Fibroblast of the aortic adventitia (primary cell): ENCODE results near the gene NADK2. TPM values are rescaled to one million over a fixed set of nuclear protein-coding genes. Genes with fewer than 3 reads are reported as not detected.

Source experiments
- DNase-seq: peaks from one replicate; pipeline ENCODE4 v3.0.0-alpha.2; 2010; ENCODE audit warnings: low read depth
- H3K4me3 ChIP-seq: 2 replicates; pipeline ENCODE4 v1.5.1; 2011; ENCODE audit warnings: low read depth, mild to moderate bottlenecking, control low read depth, low read length, moderate library complexity
- total RNA-seq: library from RNA; depleted of rRNA; stranded (reverse); fragments of >200 nt; gene quantifications from 2 replicates; pipeline ENCODE4 v1.2.3, GENCODE V29; 2012; ENCODE audit warnings: low replicate concordance
- TF ChIP-seq, protein P1 (sequence below): IDR thresholded peaks from 2 replicates; pipeline ENCODE4 v1.5.1; 2011; ENCODE audit warnings: mild to moderate bottlenecking, low read length, control low read depth, inconsistent platforms; ENCODE audit not compliant: insufficient read depth

NADK2 gene
- total RNA-seq, 1 donor = 29.7 TPM

DNA sequence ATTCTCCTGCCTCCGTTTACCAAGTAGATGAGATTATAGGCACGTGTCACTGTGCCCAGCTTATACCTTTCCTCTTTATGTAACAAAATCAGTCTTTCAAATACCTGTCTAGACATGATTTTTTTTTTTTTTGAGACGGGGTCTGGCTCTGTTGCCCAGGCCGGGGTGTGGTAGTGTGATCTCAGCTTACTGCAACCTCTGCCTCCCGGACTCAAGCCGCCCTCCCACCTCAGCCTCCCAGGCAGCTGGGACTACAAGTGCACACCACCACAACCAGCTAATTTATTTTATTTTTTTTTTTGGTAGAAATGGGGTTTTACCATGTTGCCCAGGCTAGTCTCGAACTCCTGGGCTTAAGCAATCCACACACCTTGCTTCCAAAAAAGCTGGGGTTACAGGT is 13.2 kb downstream of the NADK2 start:
- no peak for DNase-seq
- TF ChIP-seq, protein P1, sequence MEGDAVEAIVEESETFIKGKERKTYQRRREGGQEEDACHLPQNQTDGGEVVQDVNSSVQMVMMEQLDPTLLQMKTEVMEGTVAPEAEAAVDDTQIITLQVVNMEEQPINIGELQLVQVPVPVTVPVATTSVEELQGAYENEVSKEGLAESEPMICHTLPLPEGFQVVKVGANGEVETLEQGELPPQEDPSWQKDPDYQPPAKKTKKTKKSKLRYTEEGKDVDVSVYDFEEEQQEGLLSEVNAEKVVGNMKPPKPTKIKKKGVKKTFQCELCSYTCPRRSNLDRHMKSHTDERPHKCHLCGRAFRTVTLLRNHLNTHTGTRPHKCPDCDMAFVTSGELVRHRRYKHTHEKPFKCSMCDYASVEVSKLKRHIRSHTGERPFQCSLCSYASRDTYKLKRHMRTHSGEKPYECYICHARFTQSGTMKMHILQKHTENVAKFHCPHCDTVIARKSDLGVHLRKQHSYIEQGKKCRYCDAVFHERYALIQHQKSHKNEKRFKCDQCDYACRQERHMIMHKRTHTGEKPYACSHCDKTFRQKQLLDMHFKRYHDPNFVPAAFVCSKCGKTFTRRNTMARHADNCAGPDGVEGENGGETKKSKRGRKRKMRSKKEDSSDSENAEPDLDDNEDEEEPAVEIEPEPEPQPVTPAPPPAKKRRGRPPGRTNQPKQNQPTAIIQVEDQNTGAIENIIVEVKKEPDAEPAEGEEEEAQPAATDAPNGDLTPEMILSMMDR = no peak
- H3K4me3 ChIP-seq = no peak overlapping the region

DNA sequence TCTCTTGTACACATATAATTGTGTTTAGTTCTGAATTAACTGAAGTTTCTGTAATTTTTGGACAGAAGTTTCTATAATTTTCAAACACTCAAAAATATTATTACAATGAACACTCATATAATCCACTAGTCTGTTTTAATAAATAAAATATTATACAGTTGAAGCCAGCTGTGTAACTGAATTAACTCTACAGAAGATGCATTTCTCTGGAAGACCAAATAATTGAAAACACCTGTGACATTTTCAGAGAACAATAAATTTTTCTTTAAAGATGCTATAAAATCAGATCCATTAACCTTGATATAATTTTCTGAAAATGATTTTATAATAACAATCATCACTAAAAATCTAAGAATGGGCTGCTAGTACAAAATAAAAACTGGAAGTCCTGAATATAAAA is 14.7 kb downstream of the NADK2 start:
- DNase-seq = no peak
- H3K4me3 ChIP-seq = no peak overlapping the region
- TF ChIP-seq, protein P1 = no peak

DNA sequence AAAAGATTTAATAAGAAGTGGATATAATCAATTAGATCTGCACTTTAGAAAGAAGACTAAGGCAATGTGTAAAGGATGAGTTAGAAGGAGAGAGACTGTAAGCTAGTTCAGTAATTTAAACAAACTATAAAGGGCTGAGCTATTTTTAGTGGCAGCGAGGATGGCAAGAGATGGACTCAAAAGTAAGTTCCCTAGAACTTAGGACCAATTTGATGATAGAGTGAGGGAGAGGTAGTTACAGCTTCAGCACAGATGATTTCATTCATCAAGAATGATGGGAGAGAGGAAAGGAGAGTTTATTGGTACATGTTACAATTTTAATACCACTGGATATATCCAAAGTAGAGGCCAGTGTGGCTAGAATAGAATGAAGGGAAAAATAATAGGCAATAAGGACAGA is 19.1 kb downstream of the NADK2 start:
- TF ChIP-seq, protein P1 = no peak
- H3K4me3 ChIP-seq = no peak overlapping the region
- DNase-seq = no peak

DNA sequence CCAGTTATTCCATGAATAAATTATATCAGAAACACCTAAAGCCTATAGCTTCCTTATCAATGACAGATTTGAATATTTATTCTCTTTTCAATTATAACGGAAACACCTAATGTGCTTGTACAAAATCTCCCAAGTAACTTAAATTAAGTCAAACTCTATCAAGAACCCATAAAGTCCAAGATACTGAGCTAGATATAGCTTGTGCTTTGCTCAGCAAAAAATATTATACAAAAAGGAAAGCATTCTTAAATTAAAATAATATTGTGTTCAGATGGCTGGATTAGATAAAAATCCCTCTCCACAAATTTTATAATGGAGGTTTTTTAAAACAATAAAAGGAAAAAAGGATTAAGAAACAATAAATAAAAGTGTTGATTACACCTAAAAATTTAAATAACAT is 23.7 kb downstream of the NADK2 start:
- TF ChIP-seq, protein P1 = no peak
- DNase-seq = no peak
- no peak overlapping the region for H3K4me3 ChIP-seq

DNA sequence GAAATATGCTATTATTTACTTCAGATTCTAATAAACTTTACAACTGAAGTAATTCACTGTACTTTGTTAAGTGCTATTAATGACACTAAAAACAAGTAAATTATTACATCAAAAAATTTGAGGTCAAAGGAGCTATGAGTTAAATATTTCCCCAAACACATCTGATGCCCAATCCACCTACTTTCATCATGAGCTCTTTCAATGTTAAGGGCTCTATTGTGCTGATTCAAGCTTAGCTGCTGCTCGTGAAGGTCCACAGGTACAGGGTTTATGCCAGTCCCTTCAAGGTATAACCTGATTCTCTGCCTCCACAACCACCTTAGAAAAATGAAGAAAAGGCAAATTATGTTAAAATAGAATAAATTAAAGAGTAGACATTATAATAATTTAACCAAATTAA is 24.2 kb downstream of the NADK2 start:
- TF ChIP-seq, protein P1 = no peak
- DNase-seq = no peak
- no peak overlapping the region for H3K4me3 ChIP-seq

DNA sequence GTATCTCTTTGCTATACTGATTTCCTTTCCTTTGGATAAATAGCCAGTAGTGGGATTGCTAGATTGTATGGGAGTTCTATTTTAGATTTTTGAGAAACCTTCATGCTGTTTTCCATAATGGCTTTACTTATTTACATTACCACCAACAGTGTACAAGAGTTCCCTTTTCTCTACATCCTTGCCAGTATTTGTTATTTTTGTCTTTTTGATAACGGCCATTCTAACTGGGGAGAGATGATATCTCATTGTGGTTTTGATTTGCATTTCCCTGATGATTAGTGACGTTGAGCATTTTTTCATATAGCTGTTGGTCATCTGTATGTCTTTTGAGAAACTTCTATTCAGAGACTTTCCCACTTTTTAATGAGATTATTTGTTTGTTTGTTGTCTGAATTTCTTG is 25.8 kb downstream of the NADK2 start:
- DNase-seq = no peak
- H3K4me3 ChIP-seq = no peak overlapping the region
- TF ChIP-seq, protein P1 = no peak

DNA sequence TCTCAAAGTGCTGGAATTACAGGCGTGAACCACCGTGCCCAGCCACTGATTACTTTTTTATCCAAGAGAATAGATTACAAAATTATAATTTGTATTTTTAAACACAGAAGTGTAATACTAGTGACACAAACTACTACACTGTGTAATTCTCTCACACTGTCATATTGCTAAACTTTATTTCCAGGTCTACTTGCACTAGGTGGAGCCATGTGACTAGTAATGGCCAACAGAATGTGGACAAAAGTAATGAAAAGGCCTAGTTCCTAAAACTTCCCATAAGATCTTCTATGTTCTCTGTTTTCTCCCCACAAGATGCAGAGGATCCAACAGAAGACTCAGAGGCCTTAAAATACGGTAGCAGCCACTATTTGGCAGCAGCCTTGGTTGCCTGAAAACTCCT is 27.3 kb downstream of the NADK2 start:
- H3K4me3 ChIP-seq = no peak overlapping the region
- TF ChIP-seq, protein P1 = no peak
- DNase-seq = no peak
